Right cardiac atrium (tissue), 5 donors: ENCODE measurements around the gene SGSM1. TPM values are rescaled to one million over a fixed set of nuclear protein-coding genes. Genes with fewer than 3 reads are reported as not detected.
A peak's percentile ranks its signal among the peaks of the same experiment; 100 is the strongest.

Source experiments
- ATAC-seq, 2 donors: fragments of 200-7000 bp; cut with Tn5 transposase; one replicate each; pipeline versions ENCODE4 v1.8.0 to v1.9.1; 2020; ENCODE audit warnings: moderate library complexity in 2 of 2, mild to moderate bottlenecking in 1 of 2
- DNase-seq, 3 donors: peaks; one replicate each; pipeline ENCODE4 v3.0.0-alpha.2; 2020
- H3K27ac ChIP-seq: one replicate; pipeline ENCODE4 v1.5.1; 2013; ENCODE audit warnings: mild to moderate bottlenecking, low read length, control low read depth, moderate library complexity
- H3K27me3 ChIP-seq: one replicate; pipeline ENCODE4 v1.6.1; 2013; ENCODE audit not compliant: control insufficient read depth, insufficient read depth
- H3K4me1 ChIP-seq: one replicate; pipeline ENCODE4 v1.6.1; 2013; ENCODE audit warnings: low read length; ENCODE audit not compliant: control insufficient read depth, insufficient read depth
- H3K4me3 ChIP-seq: one replicate; pipeline ENCODE4 v1.5.1; 2013; ENCODE audit warnings: low read length, control low read depth
- H3K9me3 ChIP-seq: one replicate; pipeline ENCODE4 v1.6.1; 2013; ENCODE audit warnings: low read length; ENCODE audit not compliant: control insufficient read depth
- WGBS: extraction: QIAGEN DNeasy Blood & Tissue Kit; methylation state at CpG from one replicate; pipeline ENCODE4 v1.1.7; 2013; 5-methylcytosine and 5-hydroxymethylcytosine counted together
- intact Hi-C, 4 donors: fragments of 100-400 bp; cut with DNase I; formaldehyde crosslinking; loops; one replicate each; pipeline versions ENCODE4 v1.11.0 to v1.14.0; 2022 to 2023
- polyA plus RNA-seq: library from polyadenylated mRNA; stranded (reverse); fragments of 200-250 nt; gene quantifications from one replicate; pipeline ENCODE4 v1.2.3, GENCODE V29; 2013
- total RNA-seq, 4 donors: library from RNA; stranded (reverse); fragmentation: NEBNext Ultra II Directional; extraction: Animal tissue kit (Norgen Biotek cat#: 25700); gene quantifications; one replicate each; pipeline ENCODE4 v1.2.1, GENCODE V29; 2021
- donor health status: healthy with polysubstance abuse.
- donor health status: DM: no; HTN: yes; CAD: no.
- donor health status: DM: no; HTN: no; CAD: no.
- donor health status: DM: no; HTN: yes; CAD: no; lungs with severe emphysema.
- donor health status: DM: yes; HTN: yes; CAD: no.

The SGSM1 gene
- total and polyA plus RNA-seq, 5 donors: 15.0 to 47.5 (median 33.1) TPM

DNA sequence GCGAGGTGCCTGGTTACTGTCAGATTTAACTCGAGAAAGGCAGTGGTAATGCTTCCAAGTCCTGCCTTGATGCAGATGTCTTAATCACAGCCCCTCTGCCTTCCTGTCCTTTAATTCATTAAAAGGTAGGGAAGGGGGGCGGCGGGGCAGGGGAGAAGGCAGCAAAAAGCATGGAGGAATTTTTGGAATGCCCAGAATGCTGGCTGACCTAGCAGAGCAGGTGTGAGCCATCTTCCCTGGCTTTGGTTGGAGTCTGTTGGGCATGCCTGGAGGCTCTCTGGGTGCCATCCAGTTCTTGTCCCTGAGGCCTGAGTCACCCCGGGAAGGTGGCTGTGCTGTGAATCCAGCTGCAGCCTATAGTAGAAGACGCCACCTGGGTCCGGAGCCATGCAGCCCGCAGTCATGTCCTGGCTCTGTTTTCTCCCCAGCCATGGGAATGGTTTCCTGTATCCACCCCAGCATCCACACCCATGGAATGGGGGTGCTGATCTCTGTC is 162.1 kb downstream of the SGSM1 start:
- Histone ChIP-seq H3K27me3 (no peaks in the 10 kb centered on the region), H3K4me1 (peaks cover 13% of the 10 kb centered on the region), H3K9me3 (no peaks in the 10 kb centered on the region), H3K4me3 (no peak overlapping the region), H3K27ac (peak overlapping the region; percentile 43)
- intact Hi-C loops: no loop called here
- WGBS: 53% methylated on average over 8 of the region's 8 CpGs
- peak in 1 of 2 donors; percentile 42 for ATAC-seq
- peak in 1 of 3 donors; percentile 66 for DNase-seq

DNA sequence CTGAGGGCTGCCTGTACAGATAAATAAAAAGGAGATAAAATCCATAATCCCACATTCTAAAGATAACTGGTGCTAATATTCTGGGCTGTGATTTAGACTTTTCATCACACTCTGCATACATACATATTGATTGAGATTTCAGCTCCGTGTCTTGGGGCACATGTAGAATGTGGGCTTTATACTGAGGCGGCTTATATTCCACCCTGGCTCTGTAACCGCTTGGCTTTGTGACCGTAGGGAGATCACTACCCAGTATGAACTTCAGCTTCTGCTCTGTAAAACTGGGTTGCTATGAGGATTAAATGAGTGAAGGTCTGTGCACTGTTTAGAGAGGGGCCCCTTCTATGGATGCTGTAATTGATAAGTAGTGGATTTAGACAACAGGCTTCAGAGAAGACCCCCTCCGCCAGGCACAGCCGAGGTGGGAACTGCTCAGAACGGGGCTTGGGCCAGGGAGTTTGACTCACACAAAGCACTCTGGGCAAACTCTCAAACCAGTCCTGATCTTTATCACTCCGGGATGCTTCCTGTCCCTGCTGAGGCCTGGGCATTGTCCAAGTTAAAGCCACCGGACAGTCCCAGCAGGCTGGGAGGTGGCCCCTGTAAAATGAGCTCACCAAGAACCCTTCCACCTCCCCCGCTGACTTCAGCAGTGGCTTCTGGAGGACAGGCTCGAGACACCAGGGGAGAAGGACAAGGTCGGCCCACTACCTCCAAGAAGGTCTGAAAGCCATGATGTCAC is 163.7 kb downstream of the SGSM1 start:
- Histone ChIP-seq H3K9me3 (no peaks in the 10 kb centered on the region), H3K27ac (peak overlapping the region; percentile 98), H3K4me3 (no peak overlapping the region), H3K27me3 (no peaks in the 10 kb centered on the region), H3K4me1 (peaks cover 13% of the 10 kb centered on the region)
- intact Hi-C loops: no loop called here
- ATAC-seq: peak; percentile 83 to 88
- peak; percentile 73 to 83 (median 83) for DNase-seq
- WGBS: 22% methylated on average over 12 of the region's 12 CpGs

DNA sequence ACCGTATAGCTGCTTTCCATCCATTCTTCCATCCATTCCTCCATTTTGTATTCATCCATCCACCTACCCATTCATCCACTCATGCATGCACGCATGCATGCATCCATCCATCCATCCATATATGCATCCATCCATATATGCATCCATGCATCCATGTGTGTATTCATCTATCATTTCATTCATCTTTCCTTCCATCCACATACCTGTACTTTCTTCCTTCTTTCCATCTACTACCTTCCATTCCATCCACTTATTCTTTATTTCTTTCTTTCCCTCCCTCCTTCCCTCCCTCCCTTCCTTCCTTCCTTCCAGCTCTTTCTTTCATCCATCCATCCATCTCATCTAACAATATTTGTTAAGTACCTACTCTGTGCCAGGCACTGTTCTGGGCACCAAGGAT is 166.4 kb downstream of the SGSM1 start:
- peaks cover 22% of the 10 kb centered on the region for H3K4me1 ChIP-seq
- intact Hi-C loops: no loop called here
- 94% methylated on average over 2 of the region's 2 CpGs for WGBS

DNA sequence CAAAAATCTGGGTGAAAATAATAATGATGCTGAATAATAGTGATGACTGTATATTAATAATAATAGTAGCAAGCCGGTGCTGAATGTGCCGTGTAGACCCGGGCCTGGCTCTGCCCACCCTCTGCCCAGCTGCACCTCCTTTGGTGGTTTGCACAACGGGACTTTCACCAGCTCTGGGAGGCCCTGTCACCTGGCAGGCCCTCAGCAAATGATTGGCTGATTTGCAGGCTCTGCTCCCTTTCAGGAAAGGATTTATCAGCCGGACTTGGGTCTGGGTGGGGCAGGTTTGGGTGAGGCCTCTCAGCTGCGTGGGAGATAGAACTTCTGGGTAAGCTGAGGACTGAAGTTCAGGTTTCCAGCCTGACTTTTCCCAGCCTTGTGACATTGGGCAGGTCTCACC is 167.9 kb downstream of the SGSM1 start:
- ATAC-seq: no peak
- peak in 1 of 3 donors; percentile 50 for DNase-seq
- Histone ChIP-seq H3K27ac (no peak overlapping the region), H3K27me3 (no peaks in the 10 kb centered on the region), H3K9me3 (no peaks in the 10 kb centered on the region), H3K4me3 (no peak overlapping the region), H3K4me1 (peaks cover 19% of the 10 kb centered on the region)
- intact Hi-C loops: no loop called here
- WGBS: 71% methylated on average over 6 of the region's 6 CpGs

More for the DNA sequence above, 166.4 kb downstream of the SGSM1 start:
- H3K9me3 ChIP-seq: no peaks in the 10 kb centered on the region
- no peak overlapping the region for H3K27ac ChIP-seq
- ATAC-seq: no peak
- no peak overlapping the region for H3K4me3 ChIP-seq
- no peaks in the 10 kb centered on the region for H3K27me3 ChIP-seq
- no peak for DNase-seq

DNA sequence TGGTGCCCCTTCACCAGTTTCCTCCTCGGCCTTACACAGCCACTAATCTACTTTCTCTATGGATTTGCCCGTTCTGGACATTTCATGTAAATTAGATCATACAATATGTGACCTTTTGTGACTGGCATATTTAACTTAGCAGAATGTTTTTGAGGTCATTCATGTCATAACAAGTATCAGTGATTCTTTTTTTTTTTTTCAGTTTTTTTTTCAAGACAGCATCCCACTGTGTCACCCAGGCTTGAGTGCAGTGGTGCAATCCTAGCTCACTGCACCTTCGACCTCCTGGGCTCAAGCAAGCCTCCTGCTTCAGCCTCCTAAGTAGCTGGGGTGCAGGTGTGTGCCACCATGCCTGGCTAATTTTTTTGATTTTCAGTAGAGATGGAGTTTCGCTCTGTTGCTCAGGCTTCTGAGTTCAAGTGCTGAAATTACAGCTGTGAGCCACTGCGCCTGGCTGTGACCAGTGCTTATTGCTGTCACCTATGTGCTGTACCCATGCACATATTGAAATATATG is 169.2 kb downstream of the SGSM1 start:
- no peak overlapping the region for H3K4me3 ChIP-seq
- H3K4me1 ChIP-seq: peaks cover 17% of the 10 kb centered on the region
- intact Hi-C loops: no loop called here
- peak overlapping the region; percentile 52 for H3K27ac ChIP-seq
- no peaks in the 10 kb centered on the region for H3K27me3 ChIP-seq
- ATAC-seq: no peak
- 90% methylated on average over 5 of the region's 5 CpGs for WGBS
- H3K9me3 ChIP-seq: no peaks in the 10 kb centered on the region
- DNase-seq: peak in 1 of 3 donors; percentile 37

DNA sequence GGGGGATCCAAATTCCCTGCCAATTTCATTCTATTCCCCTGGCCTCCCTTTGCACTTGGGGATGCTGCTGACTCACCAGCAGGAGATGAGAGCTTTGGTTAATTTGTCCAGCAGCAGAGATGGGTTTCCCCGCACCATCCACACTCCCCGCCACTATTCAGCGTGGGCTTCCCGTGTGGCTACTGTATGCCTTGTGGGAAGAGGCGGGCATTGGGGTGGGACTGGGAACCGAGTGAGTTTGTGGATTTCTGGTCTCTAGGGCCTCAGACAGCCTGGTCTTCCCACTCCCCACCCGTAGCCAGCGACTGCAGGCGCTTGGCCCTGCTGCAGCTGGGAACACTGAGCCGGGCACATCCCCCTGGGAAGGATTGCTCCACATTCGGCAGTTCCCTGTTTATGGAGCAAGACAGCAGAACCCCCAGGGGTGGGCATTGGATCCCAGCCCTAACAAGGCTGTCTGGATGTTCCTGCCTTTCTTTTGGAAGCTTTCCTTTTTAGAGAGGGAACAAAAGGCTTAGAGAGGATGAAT is 169.9 kb downstream of the SGSM1 start:
- ATAC-seq (peak; percentile 61 to 82), DNase-seq (peak; percentile 84 to 94 (median 93))
- WGBS: 35% methylated on average over 11 of the region's 11 CpGs
- Histone ChIP-seq H3K27ac (peak overlapping the region; percentile 88), H3K4me3 (no peak overlapping the region), H3K9me3 (no peaks in the 10 kb centered on the region), H3K27me3 (no peaks in the 10 kb centered on the region), H3K4me1 (peaks cover 14% of the 10 kb centered on the region)
- intact Hi-C loops: no loop called here

DNA sequence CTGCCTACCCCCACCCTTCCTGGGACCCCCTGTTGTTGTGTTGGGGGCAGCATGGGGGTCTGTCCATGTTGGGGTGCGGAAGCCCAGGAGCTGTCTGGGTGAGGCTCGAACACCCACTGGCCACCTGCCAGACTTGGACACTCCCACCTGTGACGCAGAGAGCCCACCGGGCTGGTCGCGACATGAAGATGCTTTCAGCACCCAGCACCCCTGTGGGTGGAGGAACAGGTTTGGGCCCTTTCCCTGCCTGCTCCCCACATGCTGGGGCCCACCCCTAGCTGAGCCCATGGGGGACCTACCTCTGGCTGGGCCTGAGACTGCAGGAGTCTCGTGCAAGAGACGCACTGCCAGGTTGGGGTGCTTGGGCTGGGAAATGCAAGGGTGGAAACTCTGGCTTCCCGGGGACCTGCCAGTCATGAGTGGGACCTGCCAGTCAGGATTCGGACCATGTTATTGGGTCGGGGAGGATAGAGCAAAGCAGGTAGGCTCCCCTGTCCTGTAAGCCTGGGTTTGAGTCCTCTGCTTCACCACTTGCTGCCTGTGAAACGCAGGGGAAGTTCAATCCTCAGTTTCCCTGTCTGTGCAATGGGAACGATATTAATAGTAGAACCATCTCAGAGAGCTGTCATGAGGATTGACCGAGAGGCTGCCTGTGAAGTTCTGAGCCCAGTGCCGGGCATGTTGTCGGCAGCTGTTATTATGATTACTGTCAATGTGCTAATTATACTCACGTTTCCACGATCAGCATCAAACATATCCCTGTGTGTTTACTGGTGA is 170.6 kb downstream of the SGSM1 start:
- H3K9me3 ChIP-seq: no peaks in the 10 kb centered on the region
- intact Hi-C loops: no loop called here
- H3K27ac ChIP-seq: peak overlapping the region; percentile 88
- WGBS: 52% methylated on average over 18 of the region's 18 CpGs
- H3K27me3 ChIP-seq: no peaks in the 10 kb centered on the region
- peaks cover 19% of the 10 kb centered on the region for H3K4me1 ChIP-seq
- ATAC-seq (peak; percentile 3 to 9), DNase-seq (peak; percentile 31 to 74 (median 73))
- H3K4me3 ChIP-seq: no peak overlapping the region

Other genes starting within 250 kb of the SGSM1 start
- 1 to 10 TPM; 5.1 to 7.3 (median 5.9) TPM for gene LRRC75B, start 213.1 kb upstream of the SGSM1 start, total RNA-seq
- 6.1 TPM for gene LRRC75B, start 213.1 kb upstream of the SGSM1 start, polyA plus RNA-seq
- gene GGT1, start 203.0 kb upstream of the SGSM1 start, total RNA-seq: 1 to 10 TPM; 4.1 to 7.2 (median 5.9) TPM
- 3.7 TPM for gene GGT1, start 203.0 kb upstream of the SGSM1 start, polyA plus RNA-seq
- gene PIWIL3, start 31.5 kb upstream of the SGSM1 start, total RNA-seq: not detected
- gene PIWIL3, start 31.5 kb upstream of the SGSM1 start, polyA plus RNA-seq: not detected
- gene LHFPL7, start 140.5 kb downstream of the SGSM1 start, total RNA-seq: not detected
- not detected for gene LHFPL7, start 140.5 kb downstream of the SGSM1 start, polyA plus RNA-seq
- gene KIAA1671, start 146.5 kb downstream of the SGSM1 start, total RNA-seq: 10 to 100 TPM; 17.3 to 24.0 (median 20.3) TPM
- gene KIAA1671, start 146.5 kb downstream of the SGSM1 start, polyA plus RNA-seq: 7.5 TPM